Caco-2 (cell line): ENCODE results near the gene LRRK2. TPM values are rescaled to one million over a fixed set of nuclear protein-coding genes. Genes with fewer than 3 reads are reported as not detected.

Experiments
- BruUV-seq: library from RNA; stranded (reverse); fragments of 400-500 nt; replicated peaks from 2 replicates; lab custom pipeline; 2021; lab: Mats Ljungman, UMichigan
- CTCF ChIA-PET: fragments of 300-600 bp; sonication (Branson Sonifier 250); formaldehyde crosslinking; loops from one replicate; lab custom pipeline; 2022; ENCODE audit warnings: antibody characterized with exemption; lab: Charles Lee
- POLR2A ChIA-PET: fragments of 300-600 bp; sonication (Branson Sonifier 250); formaldehyde crosslinking; loops from one replicate; lab custom pipeline; 2022; ENCODE audit warnings: antibody characterized with exemption; lab: Charles Lee
- DNase-seq, 2 experiments: peaks; one replicate each; pipeline versions ENCODE4 v3.0.0 to v3.0.0-alpha.2; 2020 to 2022
- H3K27me3 ChIP-seq: replicated peaks from 2 replicates; pipeline ENCODE4 v1.6.0; 2011; ENCODE audit warnings: low read length; ENCODE audit not compliant: control insufficient read depth, insufficient read depth
- H3K36me3 ChIP-seq: 2 replicates; pipeline ENCODE4 v1.5.1; 2011; ENCODE audit warnings: low read length; ENCODE audit not compliant: control insufficient read depth, insufficient read depth
- H3K4me1 ChIP-seq: fragments of 250-450 bp; sonication (Bioruptor Pico); 2 replicates; pipeline ENCODE4 v1.5.1; 2020; ENCODE audit warnings: mild to moderate bottlenecking
- H3K4me3 ChIP-seq: 2 replicates; pipeline ENCODE4 v1.5.1; 2011; ENCODE audit warnings: low read depth, mild to moderate bottlenecking, control low read depth, low read length
- H3K9me3 ChIP-seq: fragments of 250-450 bp; sonication (Bioruptor Pico); 2 replicates; pipeline ENCODE4 v1.5.1; 2020; ENCODE audit warnings: mild to moderate bottlenecking, moderate library complexity
- H3K27ac Mint-ChIP-seq: one replicate; pipeline ENCODE4 v1.8.0; 2022; ENCODE audit warnings: mixed read lengths; ENCODE audit not compliant: unreplicated experiment
- H3K27me3 Mint-ChIP-seq: one replicate; pipeline ENCODE4 v1.8.0; 2022; ENCODE audit warnings: mixed read lengths; ENCODE audit not compliant: insufficient read depth, unreplicated experiment
- H3K36me3 Mint-ChIP-seq: one replicate; pipeline ENCODE4 v1.8.0; 2022; ENCODE audit warnings: mild to moderate bottlenecking, mixed read lengths; ENCODE audit not compliant: insufficient read depth, unreplicated experiment
- H3K4me1 Mint-ChIP-seq: one replicate; pipeline ENCODE4 v1.8.0; 2022; ENCODE audit warnings: low read depth, mixed read lengths; ENCODE audit not compliant: unreplicated experiment
- H3K4me3 Mint-ChIP-seq: one replicate; pipeline ENCODE4 v1.8.0; 2022; ENCODE audit warnings: mild to moderate bottlenecking, moderate library complexity, mixed read lengths; ENCODE audit not compliant: unreplicated experiment
- H3K9me3 Mint-ChIP-seq: one replicate; pipeline ENCODE4 v1.8.0; 2022; ENCODE audit warnings: mixed read lengths; ENCODE audit not compliant: unreplicated experiment
- intact Hi-C: fragments of 100-400 bp; cut with micrococcal nuclease; formaldehyde crosslinking; loops from one replicate; pipeline ENCODE4 v1.10.0; 2022; ENCODE audit not compliant: unreplicated experiment
- total RNA-seq: library from RNA; stranded (reverse); gene quantifications from 2 replicates; pipeline ENCODE4 v1.2.3, GENCODE V29; 2022
- TF ChIP-seq, protein P1 (sequence below), 2 experiments: fragments of 200-600 bp in 1 of 2; IDR thresholded peaks; 1 replicate in 1 of 2; 2 replicates in 1 of 2; pipeline versions ENCODE4 v1.5.1 to v1.8.0; 2011 to 2022; ENCODE audit warnings: antibody characterized with exemption in 1 of 2, control low read depth in 1 of 2, inconsistent platforms in 1 of 2, low read depth in 1 of 2, low read length in 1 of 2, mild to moderate bottlenecking in 1 of 2, moderate library complexity in 1 of 2; ENCODE audit not compliant: insufficient read depth in 1 of 2, severe bottlenecking in 1 of 2, unreplicated experiment in 1 of 2

LRRK2 gene
- total RNA-seq, 1 experiment from 2014 or later = 0.11 TPM

DNA sequence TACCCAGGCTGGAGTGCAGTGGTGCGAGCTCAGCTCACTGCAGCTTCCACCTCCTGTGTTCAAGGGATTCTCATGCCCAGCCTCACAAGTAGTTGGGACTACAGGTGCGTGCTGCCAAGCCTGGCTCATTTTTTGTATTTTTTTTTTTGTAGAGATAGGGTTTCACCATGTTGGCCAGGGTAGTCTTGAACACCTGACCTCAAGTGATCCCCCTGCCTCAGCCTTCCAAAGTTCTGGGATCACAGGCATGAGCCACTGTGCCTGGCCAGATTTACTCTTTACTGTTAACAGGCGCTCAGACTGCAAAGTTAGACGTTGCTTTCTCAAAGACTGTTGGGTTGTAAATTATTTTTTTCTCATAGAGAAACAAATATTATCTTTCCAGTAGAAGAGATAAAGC is 46.1 kb upstream of the LRRK2 start:
- intact Hi-C loops = no loop called here
- no peaks in the 10 kb centered on the region for H3K4me1 ChIP-seq
- DNase-seq = no peak
- H3K4me1 Mint-ChIP-seq = no peaks in the 10 kb centered on the region
- no peak overlapping the region for H3K27ac Mint-ChIP-seq
- no peak overlapping the region for H3K4me3 ChIP-seq
- H3K36me3 Mint-ChIP-seq = no peaks in the 10 kb centered on the region
- H3K9me3 ChIP-seq = no peaks in the 10 kb centered on the region
- no peaks in the 10 kb centered on the region for H3K27me3 ChIP-seq
- no peaks in the 10 kb centered on the region for H3K9me3 Mint-ChIP-seq
- CTCF ChIA-PET = no interaction called here
- H3K4me3 Mint-ChIP-seq = no peak overlapping the region
- POLR2A ChIA-PET = no interaction called here
- TF ChIP-seq, protein P1, sequence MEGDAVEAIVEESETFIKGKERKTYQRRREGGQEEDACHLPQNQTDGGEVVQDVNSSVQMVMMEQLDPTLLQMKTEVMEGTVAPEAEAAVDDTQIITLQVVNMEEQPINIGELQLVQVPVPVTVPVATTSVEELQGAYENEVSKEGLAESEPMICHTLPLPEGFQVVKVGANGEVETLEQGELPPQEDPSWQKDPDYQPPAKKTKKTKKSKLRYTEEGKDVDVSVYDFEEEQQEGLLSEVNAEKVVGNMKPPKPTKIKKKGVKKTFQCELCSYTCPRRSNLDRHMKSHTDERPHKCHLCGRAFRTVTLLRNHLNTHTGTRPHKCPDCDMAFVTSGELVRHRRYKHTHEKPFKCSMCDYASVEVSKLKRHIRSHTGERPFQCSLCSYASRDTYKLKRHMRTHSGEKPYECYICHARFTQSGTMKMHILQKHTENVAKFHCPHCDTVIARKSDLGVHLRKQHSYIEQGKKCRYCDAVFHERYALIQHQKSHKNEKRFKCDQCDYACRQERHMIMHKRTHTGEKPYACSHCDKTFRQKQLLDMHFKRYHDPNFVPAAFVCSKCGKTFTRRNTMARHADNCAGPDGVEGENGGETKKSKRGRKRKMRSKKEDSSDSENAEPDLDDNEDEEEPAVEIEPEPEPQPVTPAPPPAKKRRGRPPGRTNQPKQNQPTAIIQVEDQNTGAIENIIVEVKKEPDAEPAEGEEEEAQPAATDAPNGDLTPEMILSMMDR (IDR thresholded peaks at IDR 0.05; ENCODE audit: insufficient read depth in 1 of 2, low read depth in 1 of 2, low read length in 1 of 2, severe bottlenecking in 1 of 2, unreplicated experiment in 1 of 2) = no peak
- H3K27me3 Mint-ChIP-seq = peaks cover 4% of the 10 kb centered on the region
- no TSS peak for BruUV-seq
- no peaks in the 10 kb centered on the region for H3K36me3 ChIP-seq

DNA sequence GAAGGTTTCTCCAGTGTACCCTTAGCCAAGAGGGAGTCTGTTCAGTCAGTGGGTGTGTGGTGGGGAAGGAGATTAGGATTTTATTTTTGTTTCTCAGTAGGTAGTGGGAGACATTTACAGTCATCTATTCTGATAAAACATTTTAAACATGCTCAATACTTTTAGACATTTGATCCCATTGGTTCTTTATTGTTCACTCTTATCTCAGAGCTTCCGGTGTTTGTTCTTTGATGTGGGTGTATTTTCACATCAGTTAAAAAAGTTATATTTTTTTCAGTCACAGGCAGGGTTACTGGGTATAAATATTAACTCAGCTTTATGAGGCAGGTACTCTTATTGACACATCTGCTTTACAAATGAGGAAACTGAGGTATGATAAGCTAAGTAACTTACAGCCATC is 43.3 kb upstream of the LRRK2 start:
- intact Hi-C loops = no loop called here
- CTCF ChIA-PET = no interaction called here
- Mint-ChIP-seq H3K9me3 (no peaks in the 10 kb centered on the region), H3K4me3 (no peak overlapping the region), H3K27me3 (no peaks in the 10 kb centered on the region), H3K4me1 (no peaks in the 10 kb centered on the region), H3K36me3 (no peaks in the 10 kb centered on the region), H3K27ac (no peak overlapping the region)
- POLR2A ChIA-PET = no interaction called here
- Histone ChIP-seq H3K36me3 (no peaks in the 10 kb centered on the region), H3K4me3 (no peak overlapping the region), H3K9me3 (no peaks in the 10 kb centered on the region), H3K27me3 (no peaks in the 10 kb centered on the region), H3K4me1 (no peaks in the 10 kb centered on the region)
- no peak for DNase-seq
- no TSS peak for BruUV-seq
- TF ChIP-seq, protein P1 (IDR thresholded peaks at IDR 0.05; ENCODE audit: insufficient read depth in 1 of 2, low read depth in 1 of 2, low read length in 1 of 2, severe bottlenecking in 1 of 2, unreplicated experiment in 1 of 2) = no peak

DNA sequence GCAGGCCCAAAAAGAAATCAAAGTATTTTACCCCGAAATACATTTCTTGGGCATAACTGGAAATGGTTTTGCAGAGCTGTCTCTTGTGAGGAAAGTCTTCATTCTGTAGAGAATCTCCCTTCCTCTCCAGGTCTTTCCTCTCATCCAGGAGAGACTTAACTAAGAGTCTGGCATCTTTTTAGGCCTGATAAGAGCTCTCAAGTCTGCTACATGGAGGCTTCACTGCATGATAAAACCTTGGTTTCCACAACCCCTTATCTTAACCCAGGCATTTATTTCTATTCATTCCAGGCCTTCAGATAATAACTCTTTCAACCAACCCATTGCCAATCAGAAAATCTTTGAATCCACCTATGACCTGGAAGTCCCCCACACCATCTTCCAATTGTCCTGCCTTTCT is 41.1 kb upstream of the LRRK2 start:
- no TSS peak for BruUV-seq
- Mint-ChIP-seq H3K27me3 (no peaks in the 10 kb centered on the region), H3K27ac (no peak overlapping the region), H3K36me3 (no peaks in the 10 kb centered on the region), H3K4me1 (no peaks in the 10 kb centered on the region), H3K4me3 (no peak overlapping the region), H3K9me3 (no peaks in the 10 kb centered on the region)
- Histone ChIP-seq H3K4me3 (no peak overlapping the region), H3K36me3 (no peaks in the 10 kb centered on the region), H3K9me3 (no peaks in the 10 kb centered on the region), H3K4me1 (no peaks in the 10 kb centered on the region), H3K27me3 (no peaks in the 10 kb centered on the region)
- TF ChIP-seq, protein P1 (IDR thresholded peaks at IDR 0.05; ENCODE audit: insufficient read depth in 1 of 2, low read depth in 1 of 2, low read length in 1 of 2, severe bottlenecking in 1 of 2, unreplicated experiment in 1 of 2) = no peak
- intact Hi-C loops = no loop called here
- DNase-seq = no peak
- ChIA-PET CTCF (no interaction called here), POLR2A (no interaction called here)
